Measurements from ENCODE around the gene TTC31.

- TF ChIP-seq POLR2AphosphoS5 (IDR thresholded peaks at IDR 0.05) (no peak), CTCF (IDR thresholded peaks at IDR 0.05) (no peak)
These were observed 45.9 kb downstream of the TTC31 start for GRCh38 chr2:74528600-74529356.
